NCI-H1694 (cell line): ENCODE data around the gene EN1.

ENCODE experiments used
- DNase-seq: peaks from one replicate; lab custom pipeline; 2025; lab: John Stamatoyannopoulos, UW

Gene EN1

DNA sequence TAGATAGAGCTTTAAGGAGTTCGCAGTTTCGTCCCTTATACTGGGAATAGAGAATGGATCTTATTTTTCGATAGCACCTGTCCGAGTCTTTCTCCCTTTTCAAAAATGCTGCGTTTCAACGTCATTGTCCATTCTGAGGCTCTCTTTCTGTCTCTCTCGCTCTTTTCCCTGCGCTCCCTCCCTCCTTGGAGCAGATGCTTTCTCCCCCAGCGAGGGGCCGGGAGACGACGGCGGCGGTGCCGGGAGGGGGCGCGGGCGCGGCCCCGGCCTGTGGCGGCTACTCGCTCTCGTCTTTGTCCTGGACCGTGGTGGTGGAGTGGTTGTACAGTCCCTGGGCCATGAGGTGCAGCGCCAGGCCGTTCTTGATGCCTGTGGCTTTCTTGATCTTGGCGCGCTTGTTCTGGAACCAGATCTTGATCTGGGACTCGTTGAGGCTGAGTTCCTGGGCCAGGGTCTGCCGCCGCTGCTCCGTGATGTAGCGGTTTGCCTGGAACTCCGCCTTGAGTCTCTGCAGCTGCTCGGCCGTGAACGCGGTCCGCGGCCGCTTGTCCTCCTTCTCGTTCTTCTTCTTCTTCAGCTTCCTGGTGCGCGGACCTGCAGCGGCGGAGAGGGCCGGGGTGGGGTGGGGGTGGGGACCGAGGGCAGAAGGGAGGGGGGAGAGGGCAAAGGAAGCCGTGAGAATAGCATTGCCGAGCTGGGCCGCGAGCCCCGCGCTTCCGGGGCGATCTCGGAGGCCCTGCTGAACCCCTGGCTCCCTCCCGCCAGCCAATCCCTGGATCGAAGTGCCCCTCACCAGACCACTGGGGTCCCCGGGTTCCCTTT is 4.6 kb downstream of the EN1 start:
- no peak for DNase-seq

DNA sequence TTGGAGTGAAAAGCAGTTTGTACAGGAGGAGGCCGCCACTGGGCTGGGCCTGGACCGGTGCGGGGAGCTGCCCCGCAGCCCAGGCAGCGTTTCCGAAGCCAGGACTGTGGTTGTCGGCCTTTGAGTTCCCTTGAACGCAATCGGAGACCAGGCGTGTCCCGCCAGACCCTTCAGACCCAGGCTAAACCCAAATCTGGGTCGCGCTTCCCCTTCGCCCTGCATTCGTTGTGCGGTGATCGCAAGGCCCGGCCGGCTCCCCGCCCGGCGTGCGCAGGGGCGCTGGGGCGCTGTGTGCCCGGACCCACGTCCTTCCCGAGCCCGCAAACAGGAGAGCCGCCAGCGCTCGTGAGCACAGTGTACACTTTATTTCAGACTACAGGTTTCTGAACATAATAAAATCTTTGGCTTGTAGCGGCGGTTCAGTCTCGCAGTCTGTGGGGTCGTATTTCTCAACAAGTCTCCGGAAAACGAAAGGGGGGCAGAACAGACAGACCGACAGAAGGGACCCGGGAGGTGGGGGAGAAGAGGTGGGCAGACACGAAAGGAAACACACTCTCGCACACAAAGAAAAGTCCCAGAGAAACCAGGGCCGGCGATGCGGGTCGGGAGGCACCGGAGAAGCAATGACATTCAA is 5.5 kb downstream of the EN1 start:
- no peak for DNase-seq

DNA sequence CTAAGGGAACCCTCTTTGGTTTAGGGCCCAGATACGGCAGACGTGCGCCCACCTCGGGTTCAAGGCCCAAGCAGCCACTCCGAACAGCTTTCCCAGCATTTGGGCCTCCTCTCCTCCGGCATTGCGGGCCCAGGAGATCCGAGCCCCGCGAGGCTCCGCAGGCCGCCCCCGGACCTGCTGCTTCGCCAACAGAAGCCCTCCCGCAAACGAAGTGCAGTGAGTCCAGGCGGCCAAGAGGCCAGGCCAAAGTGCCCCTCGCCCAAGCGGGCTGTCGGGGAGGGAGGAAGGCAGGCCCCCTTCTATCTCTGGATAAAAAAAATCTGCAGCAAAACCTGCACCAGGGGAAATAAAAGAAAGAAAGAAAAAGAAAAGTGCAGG is 6.0 kb downstream of the EN1 start:
- no peak for DNase-seq

DNA sequence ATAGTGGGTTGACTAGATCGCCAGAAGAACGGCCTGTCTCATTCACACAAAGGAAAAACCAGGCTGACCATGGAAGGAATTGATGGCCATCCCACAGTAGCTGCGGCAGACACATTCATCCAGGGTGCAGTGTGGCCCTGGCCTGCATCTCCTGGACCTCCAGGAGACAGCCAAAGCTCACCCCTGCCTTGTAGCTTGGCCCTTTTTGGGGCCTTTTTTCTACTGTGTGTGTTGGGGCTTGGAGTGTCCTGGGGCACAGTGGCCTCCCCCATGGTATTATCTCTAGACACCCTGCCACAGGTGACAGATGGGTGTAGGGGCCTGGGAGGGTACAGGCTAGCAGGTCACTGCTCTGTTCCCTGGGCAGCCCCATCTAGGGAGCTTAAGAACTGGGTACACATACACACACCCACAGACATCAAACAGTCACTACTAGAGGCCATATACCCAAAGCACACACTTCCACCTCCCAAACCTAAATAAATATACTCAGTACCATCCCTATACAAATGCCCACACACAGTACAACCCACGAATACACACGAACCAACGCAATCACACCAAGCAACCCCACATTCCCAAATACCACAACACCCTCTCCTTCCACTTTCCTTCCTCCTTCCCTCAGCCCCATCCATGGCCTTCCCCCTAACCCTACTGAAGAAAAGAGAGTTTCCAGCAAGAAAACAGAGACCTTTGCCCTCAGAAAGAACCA is 8.6 kb downstream of the EN1 start:
- DNase-seq, result no peak

DNA sequence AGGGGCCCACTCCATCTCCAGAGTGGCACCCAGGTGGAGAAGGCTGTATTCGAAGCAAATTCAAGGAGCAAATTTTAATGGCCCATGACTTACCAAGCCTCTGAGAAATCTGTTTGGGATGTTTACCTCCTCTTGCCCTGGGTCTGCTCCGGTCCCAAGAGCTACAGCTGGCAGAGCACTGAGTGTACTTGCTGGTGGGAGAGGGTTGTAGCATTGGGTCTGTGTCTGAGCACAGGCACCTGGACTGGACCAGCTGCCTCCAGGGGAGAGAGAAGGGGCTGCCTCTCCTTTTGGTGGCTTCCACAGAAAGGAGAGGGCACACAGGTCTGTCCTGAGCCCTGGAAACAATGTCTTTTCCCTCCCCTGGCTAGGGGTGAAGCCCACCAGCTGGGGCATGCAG is 9.8 kb downstream of the EN1 start:
- no peak for DNase-seq

DNA sequence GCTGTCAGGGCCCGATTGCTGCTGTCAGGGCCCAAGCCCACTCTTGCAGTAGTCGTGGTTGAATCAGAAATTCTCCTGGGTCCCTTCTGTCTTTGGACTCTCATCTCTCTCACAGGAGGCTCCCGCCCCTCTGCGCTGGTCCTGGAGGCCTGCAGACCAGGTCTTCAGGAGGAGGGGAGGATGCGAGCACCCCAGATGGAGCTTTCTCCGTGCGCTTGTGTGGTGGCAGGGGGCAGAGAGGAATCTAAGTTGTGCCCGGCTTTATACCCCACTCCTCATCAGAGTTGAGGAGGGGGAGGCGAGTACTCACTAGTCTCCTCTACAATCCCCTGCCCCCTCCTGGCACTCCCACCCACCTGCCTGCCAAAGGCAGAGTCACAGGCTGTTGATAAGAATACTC is 10.4 kb downstream of the EN1 start:
- DNase-seq, result no peak

DNA sequence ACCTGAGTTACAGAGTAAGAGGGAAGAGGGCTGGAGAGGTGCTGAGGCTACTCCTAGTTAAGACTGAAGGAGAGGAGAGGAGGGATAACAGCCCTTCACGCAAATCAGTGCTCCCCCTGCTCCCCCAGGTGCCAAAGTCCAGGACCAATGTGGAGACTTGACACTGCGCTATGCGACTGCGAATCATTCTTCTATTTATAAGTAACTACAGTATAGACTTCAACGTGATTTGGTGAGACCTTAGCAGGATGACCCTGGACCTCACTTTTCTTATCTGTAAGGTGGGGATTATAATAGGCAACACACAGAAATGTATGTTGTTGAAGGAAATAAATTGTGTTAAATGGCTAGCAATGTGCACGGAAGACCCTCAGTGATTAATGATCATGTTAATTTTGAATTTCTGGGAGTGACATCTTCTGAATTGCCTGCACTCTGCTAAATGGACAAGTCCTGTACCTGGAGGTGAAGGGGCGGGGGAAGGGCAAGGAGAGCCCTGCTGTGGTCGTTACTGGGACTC is 11.0 kb downstream of the EN1 start:
- no peak for DNase-seq

DNA sequence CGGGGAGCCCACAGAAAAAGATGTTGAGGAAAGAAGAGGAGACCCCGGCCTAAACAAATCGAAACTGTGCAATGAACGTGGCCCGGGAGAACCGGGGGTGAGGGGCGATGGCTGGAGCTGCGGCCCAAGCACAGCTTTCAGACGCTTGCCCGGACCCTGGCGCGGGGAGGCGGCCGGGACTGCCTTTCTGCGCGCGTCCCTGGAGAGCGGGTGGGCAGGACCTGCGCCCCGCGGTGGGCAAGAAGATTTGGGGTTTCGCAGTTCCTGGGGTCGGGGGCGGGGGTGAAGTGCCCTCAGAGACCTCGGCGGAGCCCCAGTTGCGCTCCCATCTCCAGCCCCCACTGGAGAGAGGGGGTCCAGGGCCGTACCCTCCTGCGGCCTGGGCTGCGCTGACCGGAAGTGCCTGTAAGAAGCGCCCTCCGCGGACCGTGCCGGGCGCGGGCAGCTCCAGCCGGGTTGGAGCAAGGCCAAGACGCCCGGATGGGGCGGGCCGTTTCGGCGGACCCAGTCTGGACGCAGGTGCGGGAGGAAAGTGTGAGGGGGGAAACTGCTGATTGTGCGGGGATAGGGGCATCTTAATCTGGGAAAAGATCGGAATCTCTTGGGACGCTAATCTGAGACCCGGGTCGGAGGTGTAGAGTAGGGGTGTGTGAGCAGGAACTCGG is 11.6 kb downstream of the EN1 start:
- no peak for DNase-seq

DNA sequence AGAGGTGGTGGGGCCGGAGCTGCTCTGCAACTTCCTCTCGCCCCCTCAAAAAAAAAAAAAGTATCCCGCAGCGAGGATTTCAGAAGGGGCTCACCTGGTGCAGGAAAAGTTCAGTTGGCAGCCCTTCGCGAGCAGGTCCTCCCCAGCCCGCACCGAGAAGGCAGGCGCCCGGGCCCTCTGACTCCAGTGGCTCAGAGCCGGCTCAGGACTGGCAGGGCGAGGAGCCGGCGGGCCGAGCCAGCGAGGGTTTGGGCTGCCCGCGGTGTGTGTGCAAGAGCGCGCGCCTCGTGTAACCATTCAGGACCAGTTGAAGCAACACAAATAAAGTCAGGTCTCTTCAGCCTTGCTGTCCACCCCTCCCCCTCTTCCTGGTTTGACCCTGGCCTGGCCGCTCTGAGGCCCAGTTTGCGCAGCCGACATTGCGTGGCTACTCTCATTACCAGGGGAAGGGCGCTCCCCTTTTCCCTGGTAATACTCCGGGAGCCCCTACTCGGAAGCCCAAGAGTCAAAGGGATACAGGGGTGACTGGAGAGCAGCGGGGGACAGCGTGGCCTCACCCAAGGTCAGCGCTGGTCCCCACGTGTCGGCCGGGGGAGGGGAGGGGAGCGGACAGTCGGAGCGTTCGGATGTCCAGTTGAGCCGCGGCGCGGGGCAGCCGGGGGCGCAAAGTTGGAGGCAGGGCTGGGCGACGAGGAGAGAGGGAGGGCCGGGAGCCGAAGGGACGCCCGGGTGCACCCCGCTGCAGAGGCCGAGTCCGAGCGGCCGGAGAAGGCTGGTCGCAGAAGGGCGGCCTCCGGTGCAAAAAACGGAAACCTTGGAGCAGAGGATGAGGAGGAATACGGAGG is 12.3 kb downstream of the EN1 start:
- no peak for DNase-seq

DNA sequence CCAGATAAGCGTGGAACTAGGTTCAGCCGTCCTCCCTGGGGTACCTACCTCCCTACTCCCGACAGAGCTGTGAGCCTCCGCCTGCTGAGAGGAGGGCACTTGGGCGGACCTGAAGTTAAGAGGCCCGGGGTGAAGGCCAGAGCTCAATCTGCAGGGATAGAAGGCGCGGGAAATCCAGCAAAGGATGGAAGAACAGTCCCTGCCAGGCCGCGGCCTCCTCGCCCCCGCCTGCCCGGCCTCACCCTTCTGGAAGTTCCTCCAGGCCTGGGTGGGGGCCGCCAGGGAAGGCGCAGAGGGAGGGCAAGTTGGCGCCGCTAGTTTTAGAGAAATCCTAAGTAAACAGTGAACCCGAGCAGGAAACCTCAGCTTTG is 13.0 kb downstream of the EN1 start:
- no peak for DNase-seq

DNA sequence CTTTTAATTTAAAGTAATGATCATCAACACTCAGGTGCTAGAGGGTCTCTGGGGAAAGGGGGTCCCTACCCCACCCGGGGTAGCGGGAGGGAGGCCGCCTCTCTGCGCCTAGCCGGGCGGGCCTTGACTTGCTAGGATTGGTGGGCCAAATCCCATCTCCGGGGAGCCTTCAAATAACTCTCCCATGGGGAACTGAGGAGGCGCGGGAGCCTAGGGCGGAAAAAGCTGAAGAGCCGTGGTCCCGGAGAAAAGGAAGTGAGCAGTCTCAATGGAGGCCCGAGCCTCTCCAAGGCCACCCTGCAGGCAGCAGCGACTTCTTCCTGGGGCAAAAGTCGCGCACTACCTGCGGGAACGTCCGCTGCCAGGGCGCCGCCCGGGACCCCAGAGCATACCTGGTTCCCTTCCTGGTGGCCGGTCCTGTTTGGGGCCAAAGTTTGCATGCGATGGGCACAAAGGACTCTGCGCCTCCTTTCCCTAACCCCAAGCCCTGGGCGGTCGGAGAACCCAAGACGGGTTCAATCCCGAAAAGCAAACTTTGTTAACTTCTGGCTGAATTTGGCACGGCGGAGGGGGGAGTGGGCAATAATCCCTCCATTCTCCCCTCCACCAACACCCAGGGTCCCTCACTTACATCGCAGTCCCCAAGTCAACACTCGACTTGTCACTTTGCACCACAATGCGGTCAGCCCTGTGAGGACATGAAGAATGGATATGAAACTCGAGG is 13.6 kb downstream of the EN1 start:
- DNase-seq, result no peak

DNA sequence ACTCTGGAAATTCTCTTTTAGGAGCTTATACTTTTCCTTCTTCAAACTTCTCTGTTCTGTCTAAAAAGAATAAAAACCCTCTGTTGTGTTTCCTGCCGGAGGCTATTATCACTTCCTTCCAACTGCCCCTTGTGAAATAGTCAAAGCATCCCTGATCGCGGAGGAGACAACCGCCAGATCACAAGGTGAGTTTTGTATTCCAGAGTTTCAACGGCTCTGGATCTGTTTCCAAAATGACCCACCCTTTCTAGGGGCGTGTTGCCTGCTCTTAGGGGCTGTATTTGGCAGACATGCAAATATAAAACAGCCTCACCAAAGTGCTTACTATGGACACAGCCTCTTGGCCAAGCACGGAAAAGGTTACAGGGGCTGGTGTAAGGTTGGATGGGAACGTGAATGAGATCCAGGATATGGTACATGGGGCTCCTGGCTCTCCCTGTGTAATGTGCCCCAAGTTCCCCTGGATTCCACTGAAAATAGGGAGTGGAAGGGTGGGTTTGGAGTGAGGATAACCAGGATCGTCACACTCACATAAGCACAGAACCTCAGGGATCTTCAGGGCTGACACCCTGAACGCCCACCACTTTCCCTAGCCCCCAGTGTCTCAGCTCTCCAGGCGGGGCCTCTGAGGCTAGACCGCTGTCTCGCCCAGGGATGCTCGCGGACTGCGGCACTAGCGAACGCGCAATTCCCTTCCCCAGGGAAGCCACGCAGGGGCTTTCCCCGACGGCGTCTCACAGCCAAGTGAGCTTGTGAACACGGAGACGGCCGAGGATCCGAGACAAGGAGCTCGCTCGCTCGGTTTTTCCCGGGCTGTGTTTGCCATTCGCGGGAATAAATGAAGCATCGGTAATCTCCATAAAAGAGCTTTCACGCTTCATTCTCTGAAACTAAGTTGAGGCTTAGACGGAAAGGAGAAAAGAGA is 14.4 kb downstream of the EN1 start:
- DNase-seq, result no peak

DNA sequence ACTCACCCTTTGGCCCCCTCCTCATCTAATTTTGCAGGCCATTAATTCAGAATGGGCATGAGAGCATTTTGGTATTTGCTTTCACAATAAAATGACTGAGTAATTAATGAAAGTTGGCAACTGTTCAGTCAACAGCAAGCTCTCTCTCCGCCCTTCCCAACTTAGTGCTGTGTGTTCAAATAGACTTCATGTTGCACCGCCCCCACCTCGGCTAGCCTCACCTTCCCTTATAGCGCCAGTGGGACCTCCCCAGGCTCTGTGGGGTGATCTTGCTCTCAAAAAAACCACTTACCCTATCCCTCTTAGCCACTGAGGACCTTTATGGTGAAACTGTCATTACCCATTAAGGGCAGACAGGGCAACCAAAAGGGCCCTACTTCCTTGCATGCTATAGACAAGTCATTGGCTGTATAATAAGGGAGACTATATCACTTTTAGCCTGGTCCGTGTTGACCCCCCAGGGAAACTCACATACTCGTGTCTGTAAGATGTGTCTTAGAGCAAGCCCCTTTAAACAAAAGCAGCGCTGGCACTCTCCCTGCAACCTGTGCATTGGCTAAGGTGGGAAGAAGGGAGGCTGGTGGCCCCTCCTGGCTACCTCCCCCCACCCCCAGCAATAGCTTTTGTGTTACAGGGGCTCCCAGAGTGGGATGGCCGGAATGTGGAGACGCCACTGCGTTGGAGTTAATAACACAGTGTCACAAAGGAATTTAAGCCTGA is 15.2 kb downstream of the EN1 start:
- DNase-seq, result no peak

DNA sequence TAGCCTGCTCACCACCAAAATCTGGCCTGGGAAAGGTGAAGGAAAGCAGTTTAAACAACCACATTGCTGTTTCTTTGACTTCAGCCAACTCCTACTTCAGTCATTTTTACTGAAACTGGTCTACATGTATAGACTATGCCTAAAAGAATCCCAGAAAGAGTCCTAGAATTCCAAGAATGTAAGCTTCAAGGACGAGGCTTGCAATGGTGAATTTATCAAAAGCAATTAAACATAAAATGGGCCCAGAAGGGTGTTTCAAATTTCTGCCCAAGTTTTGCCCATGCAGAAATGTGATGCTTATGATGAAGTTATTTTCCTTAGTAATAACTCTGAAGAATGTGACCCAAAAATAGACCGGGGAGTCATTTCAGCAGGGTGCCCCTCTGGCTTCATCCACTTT is 16.6 kb downstream of the EN1 start:
- no peak for DNase-seq

DNA sequence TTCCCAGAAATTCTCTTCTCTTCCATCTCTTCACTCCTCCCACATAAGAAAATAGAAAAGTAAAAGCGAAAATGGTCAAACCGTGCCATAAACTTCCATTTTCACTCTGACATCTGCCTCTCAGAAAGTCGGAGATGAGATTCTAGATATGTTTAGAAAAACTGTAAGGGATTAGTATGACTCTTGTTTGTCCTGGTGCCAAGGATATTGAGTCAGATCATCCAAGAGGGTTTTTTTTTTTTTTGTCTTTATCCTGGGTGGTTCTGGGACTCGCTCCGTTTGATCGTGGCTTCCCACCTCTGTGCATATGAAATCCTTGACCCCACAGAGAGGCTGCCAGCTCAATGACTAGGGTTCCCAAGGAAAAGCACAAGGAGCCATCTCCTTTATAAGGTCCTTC is 17.3 kb downstream of the EN1 start:
- DNase-seq, result no peak

DNA sequence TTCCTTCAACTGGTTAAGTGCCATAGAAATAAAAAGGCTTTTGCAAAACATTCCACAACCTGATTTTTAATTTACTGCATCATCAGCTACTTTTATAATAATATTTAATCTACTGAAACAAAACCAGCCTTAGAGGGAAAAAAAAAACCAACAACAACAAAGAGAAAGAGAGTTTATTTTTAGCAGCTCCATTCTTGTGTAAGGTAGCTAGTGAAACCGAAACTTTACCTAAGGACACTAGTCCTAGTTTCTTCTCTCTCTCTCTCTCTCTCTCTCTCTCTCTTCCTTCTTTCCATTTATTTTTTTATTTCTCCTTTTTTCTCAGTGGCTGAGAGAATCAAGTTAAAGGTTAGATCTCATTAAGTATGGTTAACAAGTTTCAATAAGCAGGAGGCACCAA is 21.4 kb downstream of the EN1 start:
- no peak for DNase-seq

DNA sequence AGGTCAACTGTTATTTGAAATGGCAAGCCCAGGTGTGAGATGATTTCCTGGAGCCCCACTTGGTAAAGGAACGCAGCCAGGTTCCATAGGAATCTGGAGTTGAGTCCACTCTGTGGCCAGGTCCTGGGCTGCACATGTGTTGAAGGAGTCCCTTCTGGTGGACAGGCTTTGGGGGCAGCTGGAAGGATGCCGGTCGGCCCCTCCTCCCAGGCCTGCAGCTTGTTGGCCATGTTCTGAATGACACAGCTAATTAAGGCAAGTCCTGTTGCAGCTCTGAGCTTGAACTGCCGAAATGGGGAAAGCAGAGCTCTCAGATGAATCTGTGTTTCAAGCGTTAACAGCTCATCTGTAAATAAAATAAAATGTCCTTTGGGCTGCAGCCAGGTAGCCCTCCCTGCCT is 23.8 kb downstream of the EN1 start:
- no peak for DNase-seq

DNA sequence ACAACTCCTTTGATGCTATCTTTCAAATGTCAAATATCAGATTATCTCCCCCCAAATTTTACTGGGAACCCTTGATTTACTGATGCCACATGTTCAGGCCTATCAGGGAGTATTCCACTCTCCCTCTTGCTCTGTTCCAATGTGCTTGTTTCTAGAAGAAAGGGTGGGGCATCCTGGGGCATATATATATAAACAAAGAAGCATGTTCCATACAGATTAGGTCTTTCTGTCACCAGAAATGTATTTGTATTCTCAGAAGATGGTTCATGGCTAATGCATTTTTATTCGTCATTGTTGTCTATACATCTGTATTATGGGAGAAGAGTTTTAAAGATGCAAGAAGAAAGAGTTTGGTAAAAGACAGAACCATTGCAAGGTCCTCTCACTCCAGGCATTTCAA is 24.9 kb downstream of the EN1 start:
- no peak for DNase-seq

DNA sequence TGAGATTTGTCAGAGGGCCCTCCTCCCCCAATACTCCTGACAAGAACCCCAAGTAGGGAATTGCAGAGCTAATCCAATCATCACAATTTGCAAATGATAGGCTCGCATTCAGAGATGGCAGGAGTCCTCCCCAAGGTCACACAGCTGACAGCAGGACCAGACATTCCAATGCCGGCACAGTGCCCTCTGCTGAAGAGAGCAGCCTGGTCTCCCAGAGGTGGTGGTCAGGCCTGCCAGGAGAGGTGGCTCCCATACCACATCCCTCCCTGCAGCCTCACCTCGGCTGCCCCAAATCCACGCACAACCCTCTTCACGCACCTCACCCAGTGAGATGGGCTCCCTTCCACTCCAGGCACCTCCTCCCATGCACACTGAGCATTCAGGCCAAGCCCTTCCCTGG is 25.4 kb downstream of the EN1 start:
- DNase-seq, result no peak
